GM12872 (cell line): ENCODE measurements around the gene FAM89B.

Experiments
- TF ChIP-seq, protein P1 (sequence below): IDR thresholded peaks from 3 replicates; pipeline ENCODE4 v1.5.1; 2011; ENCODE audit warnings: low read depth, mild to moderate bottlenecking, low read length, moderate library complexity; ENCODE audit not compliant: insufficient read depth

FAM89B gene

DNA sequence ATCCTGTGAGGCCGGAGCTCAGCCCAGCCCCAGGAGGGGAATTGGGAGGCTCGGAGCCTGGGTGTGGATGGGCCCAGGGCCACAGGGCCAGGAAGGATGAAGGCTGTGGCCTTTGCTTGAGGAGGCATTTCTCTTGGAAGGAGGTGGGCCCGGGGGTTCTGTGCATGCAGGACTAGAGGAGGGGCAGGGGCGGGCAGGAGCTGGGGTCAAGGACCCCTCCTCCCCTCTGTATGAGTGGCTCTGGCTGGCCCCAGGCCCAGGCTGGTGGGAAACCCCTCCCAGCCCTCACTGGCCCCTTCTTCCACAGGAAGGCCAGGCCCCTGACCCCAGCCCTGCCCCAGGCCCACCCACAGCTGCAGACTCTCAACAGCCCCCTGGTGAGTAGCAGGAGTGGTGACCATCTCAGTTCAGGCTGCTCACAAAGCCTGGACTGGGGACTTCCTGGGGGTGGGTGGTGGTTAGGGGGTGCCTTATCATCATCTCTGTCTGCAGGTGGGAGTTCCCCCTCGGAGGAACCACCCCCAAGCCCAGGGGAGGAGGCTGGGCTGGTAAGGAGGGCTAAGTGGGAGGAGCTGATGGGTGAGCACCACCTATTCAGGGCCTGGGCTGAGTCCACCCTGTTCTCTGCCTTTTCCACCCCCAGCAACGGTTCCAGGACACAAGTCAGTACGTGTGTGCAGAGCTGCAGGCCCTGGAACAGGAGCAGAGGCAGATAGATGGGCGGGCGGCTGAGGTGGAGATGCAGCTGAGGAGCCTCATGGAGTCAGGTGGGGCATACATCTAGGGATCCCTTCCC lies 17.3 kb downstream of the FAM89B start:
- TF ChIP-seq, protein P1, sequence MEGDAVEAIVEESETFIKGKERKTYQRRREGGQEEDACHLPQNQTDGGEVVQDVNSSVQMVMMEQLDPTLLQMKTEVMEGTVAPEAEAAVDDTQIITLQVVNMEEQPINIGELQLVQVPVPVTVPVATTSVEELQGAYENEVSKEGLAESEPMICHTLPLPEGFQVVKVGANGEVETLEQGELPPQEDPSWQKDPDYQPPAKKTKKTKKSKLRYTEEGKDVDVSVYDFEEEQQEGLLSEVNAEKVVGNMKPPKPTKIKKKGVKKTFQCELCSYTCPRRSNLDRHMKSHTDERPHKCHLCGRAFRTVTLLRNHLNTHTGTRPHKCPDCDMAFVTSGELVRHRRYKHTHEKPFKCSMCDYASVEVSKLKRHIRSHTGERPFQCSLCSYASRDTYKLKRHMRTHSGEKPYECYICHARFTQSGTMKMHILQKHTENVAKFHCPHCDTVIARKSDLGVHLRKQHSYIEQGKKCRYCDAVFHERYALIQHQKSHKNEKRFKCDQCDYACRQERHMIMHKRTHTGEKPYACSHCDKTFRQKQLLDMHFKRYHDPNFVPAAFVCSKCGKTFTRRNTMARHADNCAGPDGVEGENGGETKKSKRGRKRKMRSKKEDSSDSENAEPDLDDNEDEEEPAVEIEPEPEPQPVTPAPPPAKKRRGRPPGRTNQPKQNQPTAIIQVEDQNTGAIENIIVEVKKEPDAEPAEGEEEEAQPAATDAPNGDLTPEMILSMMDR, result no peak

DNA sequence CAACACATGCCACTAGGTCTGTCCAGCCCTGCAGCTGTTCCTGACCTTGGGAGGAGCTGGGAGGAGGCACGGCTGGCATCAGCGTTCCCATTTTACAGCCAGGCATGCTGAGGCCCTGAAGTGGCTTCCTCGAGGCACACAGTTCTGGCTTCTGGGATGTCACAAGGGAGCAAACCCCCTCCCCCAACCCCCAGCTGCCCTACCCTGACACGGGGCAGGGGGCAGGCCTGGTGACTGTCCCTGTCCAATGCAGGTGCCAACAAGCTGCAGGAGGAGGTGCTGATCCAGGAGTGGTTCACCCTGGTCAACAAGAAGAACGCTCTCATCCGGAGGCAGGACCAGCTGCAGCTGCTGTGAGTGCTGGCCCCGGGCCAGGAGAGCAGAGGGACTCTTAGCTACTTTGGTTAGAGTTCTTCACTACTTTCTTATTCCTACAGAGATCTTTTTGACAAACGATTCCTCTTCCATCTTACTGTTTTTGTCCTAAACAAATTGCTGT lies 18.0 kb downstream of the FAM89B start:
- TF ChIP-seq, protein P1, result no peak

DNA sequence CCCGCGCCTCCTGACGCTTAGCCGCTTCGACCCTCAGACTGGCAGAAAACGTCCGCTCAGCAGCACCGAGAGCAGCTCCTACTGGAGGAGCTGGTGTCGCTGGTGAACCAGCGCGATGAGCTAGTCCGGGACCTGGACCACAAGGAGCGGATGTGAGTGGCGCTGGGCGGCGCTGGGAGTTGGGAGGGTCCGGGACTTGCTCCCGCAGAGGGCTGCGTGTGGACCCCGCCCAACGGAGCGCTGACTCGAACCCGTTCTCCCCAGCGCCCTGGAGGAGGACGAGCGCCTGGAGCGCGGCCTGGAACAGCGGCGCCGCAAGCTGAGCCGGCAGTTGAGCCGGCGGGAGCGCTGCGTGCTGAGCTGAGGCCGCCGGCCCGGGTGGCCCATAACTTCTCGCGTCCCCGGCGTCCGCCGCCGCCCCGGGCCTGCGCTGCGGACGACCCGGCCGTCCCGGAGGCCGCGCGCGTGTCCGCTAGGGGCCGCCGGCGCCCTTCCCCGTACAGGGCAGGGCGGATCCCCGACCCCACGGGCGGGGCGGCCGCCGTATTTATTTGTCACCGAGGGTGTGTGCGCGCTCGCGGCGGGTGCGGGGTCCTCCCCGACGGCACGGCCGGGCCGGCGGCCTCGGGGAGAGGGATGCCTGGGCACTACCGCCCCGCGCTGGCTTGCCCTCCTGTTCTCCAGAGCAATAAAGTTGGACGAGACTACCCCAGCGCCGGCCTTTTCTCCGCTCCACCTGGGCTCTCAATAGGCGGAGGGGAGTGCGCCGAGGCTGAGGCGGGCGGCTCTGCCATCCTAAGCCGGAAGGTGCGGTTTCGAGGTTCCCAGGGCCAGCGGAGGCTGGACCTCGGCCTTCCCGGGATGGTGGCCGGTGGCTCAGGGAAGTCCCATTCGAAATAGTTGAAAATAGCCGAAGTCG lies 19.9 kb downstream of the FAM89B start:
- TF ChIP-seq, protein P1, result no peak

DNA sequence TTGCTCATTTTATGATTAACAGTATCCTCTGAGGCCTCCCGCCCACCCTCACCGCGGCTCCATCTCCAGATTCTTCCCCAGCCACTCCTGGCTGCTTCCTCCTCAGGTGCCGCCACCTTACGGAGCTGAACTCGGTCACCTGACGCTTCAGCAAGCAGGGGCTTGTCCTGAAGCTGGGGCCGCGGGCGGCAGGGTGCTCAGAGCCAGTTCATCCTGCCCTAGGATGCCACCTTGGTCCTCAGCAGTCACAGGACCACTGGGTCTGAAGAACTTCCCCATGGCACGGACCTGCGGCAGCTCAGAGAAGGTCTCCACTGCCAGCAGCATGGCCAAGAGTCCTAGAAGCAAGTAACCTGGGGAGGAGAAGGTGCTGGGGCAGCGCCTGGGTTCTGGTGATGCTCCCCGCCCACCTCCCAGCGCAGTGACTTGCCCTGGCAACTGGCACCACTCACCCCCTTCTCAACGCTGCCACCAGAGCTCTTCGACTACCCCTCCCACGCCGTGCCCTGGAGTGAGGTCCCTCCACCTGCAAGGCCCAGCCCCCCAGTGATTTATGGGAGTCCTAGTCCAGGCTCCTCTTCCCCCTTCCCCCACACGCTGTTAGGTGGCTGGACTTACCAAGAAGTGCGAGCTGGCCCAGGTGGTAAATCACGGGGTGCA lies 20.6 kb downstream of the FAM89B start:
- TF ChIP-seq, protein P1, result no peak

DNA sequence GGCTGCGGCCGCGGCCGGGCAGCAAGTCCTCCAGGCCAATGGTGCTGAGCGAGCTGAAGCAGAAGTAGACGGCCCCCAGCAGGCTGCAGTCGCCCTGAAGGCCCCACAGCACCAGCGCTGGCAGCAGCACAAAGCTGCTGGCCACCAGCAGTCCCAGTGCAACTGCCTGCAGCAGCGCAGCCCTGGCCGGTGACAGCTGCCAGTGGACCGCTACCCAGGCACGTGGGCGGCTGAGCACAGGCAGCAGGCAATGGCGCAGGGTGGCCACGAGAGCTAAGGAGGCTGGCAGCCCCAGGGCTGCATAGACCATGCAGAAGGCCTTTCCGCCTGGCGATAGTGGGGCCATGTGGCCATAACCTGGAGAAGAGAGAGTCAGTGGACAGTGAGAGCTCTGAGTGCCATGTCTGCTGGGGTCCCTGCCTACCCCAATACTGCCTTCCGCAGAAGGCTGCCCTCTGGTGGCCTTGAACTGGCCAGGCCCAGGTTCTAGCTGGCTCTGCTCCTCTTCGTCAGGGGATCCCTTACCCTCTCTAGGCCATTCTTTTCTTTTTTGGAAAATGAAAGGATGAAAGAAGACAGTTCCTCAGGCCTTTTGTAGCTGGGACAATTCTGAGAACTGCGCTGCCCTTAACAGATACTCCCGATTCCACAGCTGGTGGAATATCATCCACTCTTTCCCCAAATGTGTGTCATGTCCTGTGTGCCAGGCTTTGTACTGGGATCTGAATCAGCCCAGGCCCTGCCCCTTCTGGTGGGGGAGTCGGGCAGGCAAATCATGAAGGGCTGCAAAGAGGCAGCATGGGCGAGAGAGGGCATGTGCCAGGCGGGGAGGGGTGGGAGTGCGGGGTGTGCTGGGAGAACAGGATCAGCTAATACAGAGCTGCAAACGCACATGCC lies 21.4 kb downstream of the FAM89B start:
- TF ChIP-seq, protein P1, result peak; percentile 88

DNA sequence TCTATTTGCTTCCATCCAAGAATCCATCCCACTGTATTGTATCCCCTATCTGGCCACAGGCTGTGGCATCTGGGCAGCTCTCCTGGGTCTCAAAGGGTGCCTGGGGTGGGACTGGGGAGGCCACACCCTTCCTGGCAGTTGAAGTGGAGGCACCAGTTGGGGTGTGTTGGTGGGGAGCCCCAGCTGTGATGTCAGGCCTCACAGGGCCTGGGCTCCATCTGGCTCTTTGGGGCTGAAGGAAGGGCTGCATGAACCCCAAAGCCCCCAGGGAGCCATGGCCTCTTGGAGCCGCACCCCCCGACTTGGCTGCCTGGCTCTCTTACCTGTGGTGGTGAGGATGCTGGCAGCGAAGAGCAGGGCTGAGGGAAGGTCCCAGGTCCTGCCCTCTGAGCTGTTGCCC lies 22.8 kb downstream of the FAM89B start:
- TF ChIP-seq, protein P1, result no peak
